Kidney epithelial cell (primary cell): ENCODE results near the gene PTPRE. TPM values are rescaled to one million over a fixed set of nuclear protein-coding genes. Genes with fewer than 3 reads are reported as not detected.

Experiments used
- DNase-seq: peaks from one replicate; pipeline ENCODE4 v3.0.0-alpha.2; 2010; ENCODE audit warnings: low read depth
- H3K27me3 ChIP-seq: 2 replicates; pipeline ENCODE4 v1.6.0; 2011; ENCODE audit warnings: low read length; ENCODE audit not compliant: control insufficient read depth, insufficient read depth
- H3K36me3 ChIP-seq: 2 replicates; pipeline ENCODE4 v1.5.1; 2011; ENCODE audit warnings: low read length; ENCODE audit not compliant: control insufficient read depth, insufficient read depth
- H3K4me3 ChIP-seq: 2 replicates; pipeline ENCODE4 v1.5.1; 2011; ENCODE audit warnings: low read depth, mild to moderate bottlenecking, control low read depth, low read length
- total RNA-seq: library from RNA; depleted of rRNA; stranded (reverse); fragments of >200 nt; gene quantifications from 2 replicates; pipeline ENCODE4 v1.2.3, GENCODE V29; 2015
- TF ChIP-seq, protein P1 (sequence below): IDR thresholded peaks from 2 replicates; pipeline ENCODE4 v1.5.1; 2011; ENCODE audit warnings: mild to moderate bottlenecking, moderate library complexity, low read length, control low read depth, inconsistent platforms; ENCODE audit not compliant: insufficient read depth, poor library complexity, severe bottlenecking

The PTPRE gene
- total RNA-seq, 1 donor from 2014 or later = 10.3 TPM

GRCh38 chr10:127878475-127879055 is 28.3 kb upstream of the PTPRE start:
- no peak for DNase-seq
- Histone ChIP-seq H3K4me3 (no peak overlapping the region), H3K36me3 (no peaks in the 10 kb centered on the region), H3K27me3 (no peaks in the 10 kb centered on the region)
- TF ChIP-seq, protein P1, sequence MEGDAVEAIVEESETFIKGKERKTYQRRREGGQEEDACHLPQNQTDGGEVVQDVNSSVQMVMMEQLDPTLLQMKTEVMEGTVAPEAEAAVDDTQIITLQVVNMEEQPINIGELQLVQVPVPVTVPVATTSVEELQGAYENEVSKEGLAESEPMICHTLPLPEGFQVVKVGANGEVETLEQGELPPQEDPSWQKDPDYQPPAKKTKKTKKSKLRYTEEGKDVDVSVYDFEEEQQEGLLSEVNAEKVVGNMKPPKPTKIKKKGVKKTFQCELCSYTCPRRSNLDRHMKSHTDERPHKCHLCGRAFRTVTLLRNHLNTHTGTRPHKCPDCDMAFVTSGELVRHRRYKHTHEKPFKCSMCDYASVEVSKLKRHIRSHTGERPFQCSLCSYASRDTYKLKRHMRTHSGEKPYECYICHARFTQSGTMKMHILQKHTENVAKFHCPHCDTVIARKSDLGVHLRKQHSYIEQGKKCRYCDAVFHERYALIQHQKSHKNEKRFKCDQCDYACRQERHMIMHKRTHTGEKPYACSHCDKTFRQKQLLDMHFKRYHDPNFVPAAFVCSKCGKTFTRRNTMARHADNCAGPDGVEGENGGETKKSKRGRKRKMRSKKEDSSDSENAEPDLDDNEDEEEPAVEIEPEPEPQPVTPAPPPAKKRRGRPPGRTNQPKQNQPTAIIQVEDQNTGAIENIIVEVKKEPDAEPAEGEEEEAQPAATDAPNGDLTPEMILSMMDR = no peak

DNA sequence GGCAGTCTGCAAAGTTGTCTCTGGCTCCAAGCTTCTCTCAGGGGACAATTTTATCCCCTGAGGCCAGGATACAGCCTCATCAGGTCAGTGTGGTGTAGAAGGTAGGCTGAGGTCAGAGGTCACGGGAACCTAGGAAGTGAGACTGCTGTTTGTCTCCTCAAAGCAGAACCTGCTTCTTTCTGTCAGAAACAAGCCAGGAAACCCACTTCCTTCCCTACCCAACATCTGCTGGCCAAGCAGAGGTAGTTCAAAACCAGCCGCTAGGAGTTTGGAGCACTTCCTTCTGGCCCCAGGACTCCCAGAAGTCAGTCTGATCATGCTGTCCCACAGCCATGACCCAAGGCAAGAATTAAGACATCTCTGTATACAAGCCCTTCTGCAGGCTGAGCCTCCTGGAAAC is 26.3 kb upstream of the PTPRE start:
- H3K36me3 ChIP-seq = no peaks in the 10 kb centered on the region
- H3K27me3 ChIP-seq = no peaks in the 10 kb centered on the region
- TF ChIP-seq, protein P1 = no peak
- no peak for DNase-seq
- no peak overlapping the region for H3K4me3 ChIP-seq

DNA sequence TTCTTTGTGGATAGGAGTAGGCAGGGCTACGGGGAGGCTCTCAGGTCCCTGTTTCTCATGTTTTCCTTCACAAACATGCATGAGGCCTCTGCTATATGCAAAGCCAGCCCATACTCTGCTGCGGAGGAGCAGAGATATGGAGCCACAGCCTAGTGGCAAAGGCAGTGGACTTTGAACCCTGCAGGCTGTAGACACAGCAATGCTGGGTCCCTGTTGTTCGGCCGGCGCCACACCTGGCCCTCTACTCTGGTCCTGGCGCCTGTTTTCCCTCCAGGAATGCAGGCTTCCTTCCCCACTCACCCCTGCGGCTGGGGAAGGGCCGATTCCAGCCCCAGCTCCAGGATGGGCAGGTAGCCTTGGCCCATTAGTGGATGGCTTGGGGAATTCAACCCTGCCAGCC is 25.6 kb upstream of the PTPRE start:
- H3K27me3 ChIP-seq = no peaks in the 10 kb centered on the region
- no peak overlapping the region for H3K4me3 ChIP-seq
- TF ChIP-seq, protein P1 = no peak
- no peaks in the 10 kb centered on the region for H3K36me3 ChIP-seq
- no peak for DNase-seq

DNA sequence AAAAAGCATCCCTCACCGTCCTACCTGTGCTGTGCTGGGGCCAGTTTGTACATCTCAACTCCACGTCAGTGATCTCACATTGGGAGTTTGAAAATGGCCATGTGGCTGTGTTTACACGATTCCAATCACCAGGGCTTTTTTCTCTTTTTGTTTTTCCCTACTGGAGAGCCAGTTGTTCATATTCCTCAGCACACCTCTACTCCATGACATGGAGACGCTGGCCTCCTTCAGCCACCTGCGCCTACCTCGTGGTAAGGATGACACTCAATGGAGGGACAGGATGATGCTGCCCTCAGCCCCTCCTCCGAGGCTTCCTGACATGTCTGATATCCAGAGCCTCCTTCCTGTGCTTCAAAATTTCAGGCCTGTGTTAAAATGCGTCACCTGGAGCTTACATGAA is 24.5 kb upstream of the PTPRE start:
- H3K27me3 ChIP-seq = no peaks in the 10 kb centered on the region
- H3K4me3 ChIP-seq = no peak overlapping the region
- DNase-seq = no peak
- TF ChIP-seq, protein P1 = no peak
- H3K36me3 ChIP-seq = no peaks in the 10 kb centered on the region

- no peak for DNase-seq
These were observed 24.0 kb upstream of the PTPRE start for GRCh38 chr10:127882801-127883459.

More at GRCh38 chr10:127882801-127883459, 24.0 kb upstream of the PTPRE start:
- Histone ChIP-seq H3K36me3 (no peaks in the 10 kb centered on the region), H3K4me3 (no peak overlapping the region), H3K27me3 (no peaks in the 10 kb centered on the region)
- TF ChIP-seq, protein P1 = no peak
